ENCODE data around the gene DPP10. TPM values are rescaled to one million over a fixed set of nuclear protein-coding genes. Genes with fewer than 3 reads are reported as not detected.

The DPP10 gene
- total and polyA plus RNA-seq, 4 donors = 0.04 to 4.1 (median 0.48) TPM

- H3K4me3 ChIP-seq (ENCODE audit: low read depth in 1 of 3, low read length in 3 of 3) = no peak overlapping the region
- no peaks in the 10 kb centered on the region for H3K4me1 ChIP-seq (ENCODE audit: control insufficient read depth in 4 of 4, insufficient read depth in 4 of 4, low read length in 3 of 4)
- no peaks in the 10 kb centered on the region for H3K9me3 ChIP-seq (ENCODE audit: control insufficient read depth in 4 of 4, low read length in 3 of 4)
- H3K36me3 ChIP-seq (ENCODE audit: control insufficient read depth in 4 of 4, insufficient read depth in 3 of 4, low read depth in 1 of 4, low read length in 3 of 4) = no peaks in the 10 kb centered on the region
- no peak overlapping the region for H3K27ac ChIP-seq (ENCODE audit: low read depth in 1 of 2, low read length in 2 of 2)
- H3K9ac ChIP-seq (ENCODE audit: low read depth in 1 of 2, low read length in 2 of 2) = no peak overlapping the region
- WGBS = 72% methylated on average over 3 of the region's 3 CpGs
- no peak for DNase-seq (ENCODE audit: low spot score)
- TF ChIP-seq CTCF (IDR thresholded peaks at IDR 0.05; ENCODE audit: low read depth, low read length, missing input control) (no peak), JUND (IDR thresholded peaks at IDR 0.05) (no peak), FOXA2 (IDR thresholded peaks at IDR 0.05) (no peak), NR2F2 (IDR thresholded peaks at IDR 0.05) (peak; percentile 34)
- H3K27me3 ChIP-seq (ENCODE audit: control insufficient read depth in 4 of 4, insufficient read depth in 4 of 4, low read length in 3 of 4) = peaks cover 0 to 5% (median 0%) of the 10 kb centered on the region in 4 donors
These were observed 46.5 kb downstream of the DPP10 start for GRCh38 chr2:114488841-114489530.

- H3K36me3 ChIP-seq (ENCODE audit: control insufficient read depth in 4 of 4, insufficient read depth in 3 of 4, low read depth in 1 of 4, low read length in 3 of 4) = no peaks in the 10 kb centered on the region
- TF ChIP-seq RXRA (IDR thresholded peaks at IDR 0.05) = no peak
- TF ChIP-seq ATF3 (IDR thresholded peaks at IDR 0.05) = no peak
- TF ChIP-seq NR2F2 (IDR thresholded peaks at IDR 0.05) = no peak
- no peak for TF ChIP-seq MAX (IDR thresholded peaks at IDR 0.05)
- TF ChIP-seq SP1 (IDR thresholded peaks at IDR 0.05) = no peak
- TF ChIP-seq REST (IDR thresholded peaks at IDR 0.05) = no peak
- no peak for TF ChIP-seq FOXA2 (IDR thresholded peaks at IDR 0.05)
- TF ChIP-seq CTCF (IDR thresholded peaks at IDR 0.05; ENCODE audit: low read depth, low read length, missing input control) = no peak
- no peak for TF ChIP-seq RAD21 (IDR thresholded peaks at IDR 0.05)
- no peak for TF ChIP-seq HNF4G (IDR thresholded peaks at IDR 0.05)
- TF ChIP-seq ZBTB33 (IDR thresholded peaks at IDR 0.05) = no peak
- no peak for TF ChIP-seq HNF4A (conservative IDR thresholded peaks at IDR 0.05)
- TF ChIP-seq TAF1 (conservative IDR thresholded peaks at IDR 0.05) = no peak
- TF ChIP-seq GABPA (IDR thresholded peaks at IDR 0.05 in 1 of 2, conservative IDR thresholded peaks at IDR 0.05 in 1 of 2) = no peak
- TF ChIP-seq FOXA1 (IDR thresholded peaks at IDR 0.05) = no peak
- TF ChIP-seq JUND (IDR thresholded peaks at IDR 0.05) = no peak
- TF ChIP-seq EGR1 (IDR thresholded peaks at IDR 0.05; ENCODE audit: low read depth in 2 of 2) = no peak
- TF ChIP-seq YY1 (IDR thresholded peaks at IDR 0.05) = no peak
- no peak for DNase-seq (ENCODE audit: low spot score)
- no peak overlapping the region for H3K27ac ChIP-seq (ENCODE audit: low read depth in 1 of 2, low read length in 2 of 2)
- no peak overlapping the region for H3K9ac ChIP-seq (ENCODE audit: low read depth in 1 of 2, low read length in 2 of 2)
- no peak overlapping the region for H3K4me3 ChIP-seq (ENCODE audit: low read depth in 1 of 3, low read length in 3 of 3)
- 29% methylated on average over 1 of the region's 1 CpG for WGBS
- H3K27me3 ChIP-seq (ENCODE audit: control insufficient read depth in 4 of 4, insufficient read depth in 4 of 4, low read length in 3 of 4) = peaks cover 0 to 5% (median 0%) of the 10 kb centered on the region in 4 donors
- no peaks in the 10 kb centered on the region for H3K4me1 ChIP-seq (ENCODE audit: control insufficient read depth in 4 of 4, insufficient read depth in 4 of 4, low read length in 3 of 4)
- peaks cover 0 to 1% (median 0%) of the 10 kb centered on the region in 4 donors for H3K9me3 ChIP-seq (ENCODE audit: control insufficient read depth in 4 of 4, low read length in 3 of 4)
These were observed 52.6 kb downstream of the DPP10 start for GRCh38 chr2:114495046-114495445.

Data from liver (tissue), 9 donors.